ENCODE measurements around the gene FRMD5.

The FRMD5 gene

GRCh38 chr15:44219073-44219472, 24.0 kb upstream of the FRMD5 start:
- no peak overlapping the region for H3K4me3 ChIP-seq (ENCODE audit: low read depth, low read length)
- TF ChIP-seq, protein P1, sequence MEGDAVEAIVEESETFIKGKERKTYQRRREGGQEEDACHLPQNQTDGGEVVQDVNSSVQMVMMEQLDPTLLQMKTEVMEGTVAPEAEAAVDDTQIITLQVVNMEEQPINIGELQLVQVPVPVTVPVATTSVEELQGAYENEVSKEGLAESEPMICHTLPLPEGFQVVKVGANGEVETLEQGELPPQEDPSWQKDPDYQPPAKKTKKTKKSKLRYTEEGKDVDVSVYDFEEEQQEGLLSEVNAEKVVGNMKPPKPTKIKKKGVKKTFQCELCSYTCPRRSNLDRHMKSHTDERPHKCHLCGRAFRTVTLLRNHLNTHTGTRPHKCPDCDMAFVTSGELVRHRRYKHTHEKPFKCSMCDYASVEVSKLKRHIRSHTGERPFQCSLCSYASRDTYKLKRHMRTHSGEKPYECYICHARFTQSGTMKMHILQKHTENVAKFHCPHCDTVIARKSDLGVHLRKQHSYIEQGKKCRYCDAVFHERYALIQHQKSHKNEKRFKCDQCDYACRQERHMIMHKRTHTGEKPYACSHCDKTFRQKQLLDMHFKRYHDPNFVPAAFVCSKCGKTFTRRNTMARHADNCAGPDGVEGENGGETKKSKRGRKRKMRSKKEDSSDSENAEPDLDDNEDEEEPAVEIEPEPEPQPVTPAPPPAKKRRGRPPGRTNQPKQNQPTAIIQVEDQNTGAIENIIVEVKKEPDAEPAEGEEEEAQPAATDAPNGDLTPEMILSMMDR (IDR thresholded peaks at IDR 0.05; ENCODE audit: borderline replicate concordance, insufficient read depth, low read depth, low read length): no peak

DNA sequence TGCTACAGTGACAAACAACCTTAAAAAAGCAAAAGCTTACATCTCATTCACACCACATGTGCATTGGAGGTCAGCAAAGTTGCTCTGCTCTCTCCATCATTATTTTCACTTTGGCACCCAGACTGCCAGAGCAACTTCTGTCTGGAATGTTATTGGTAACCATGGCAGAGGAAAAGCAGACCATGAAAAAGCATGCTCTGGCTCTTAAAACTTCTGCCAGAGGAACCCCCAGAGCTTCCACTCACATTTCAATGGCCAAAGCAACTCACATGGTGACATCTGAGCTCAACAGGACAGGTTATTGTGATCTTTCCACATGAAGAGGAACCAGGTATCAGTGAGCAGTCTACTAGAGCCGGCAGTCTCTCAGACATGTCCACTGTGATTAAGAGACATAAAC, 21.9 kb upstream of the FRMD5 start:
- H3K4me3 ChIP-seq (ENCODE audit: low read depth, low read length): no peak overlapping the region
- TF ChIP-seq, protein P1 (IDR thresholded peaks at IDR 0.05; ENCODE audit: borderline replicate concordance, insufficient read depth, low read depth, low read length): no peak

DNA sequence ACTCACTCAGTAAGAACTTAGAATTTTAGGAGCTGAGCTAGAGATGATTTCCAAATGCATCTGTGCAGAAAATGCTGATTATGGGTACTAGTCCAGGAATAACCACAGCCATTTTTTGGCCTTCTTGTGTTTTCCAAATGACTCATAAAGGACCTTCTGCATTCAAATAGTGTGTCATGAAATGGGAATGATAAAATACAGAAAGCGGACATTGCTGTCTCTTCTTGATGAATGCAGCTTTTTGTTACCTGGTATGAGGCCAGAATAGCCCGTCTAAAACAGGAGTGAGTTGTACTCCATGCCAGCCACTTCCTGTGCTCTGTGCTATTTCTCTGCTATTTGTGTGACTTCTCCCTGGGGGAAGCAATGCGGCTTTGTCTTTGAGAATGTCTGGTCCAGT, 20.5 kb upstream of the FRMD5 start:
- TF ChIP-seq, protein P1 (IDR thresholded peaks at IDR 0.05; ENCODE audit: borderline replicate concordance, insufficient read depth, low read depth, low read length): no peak
- no peak overlapping the region for H3K4me3 ChIP-seq (ENCODE audit: low read depth, low read length)

DNA sequence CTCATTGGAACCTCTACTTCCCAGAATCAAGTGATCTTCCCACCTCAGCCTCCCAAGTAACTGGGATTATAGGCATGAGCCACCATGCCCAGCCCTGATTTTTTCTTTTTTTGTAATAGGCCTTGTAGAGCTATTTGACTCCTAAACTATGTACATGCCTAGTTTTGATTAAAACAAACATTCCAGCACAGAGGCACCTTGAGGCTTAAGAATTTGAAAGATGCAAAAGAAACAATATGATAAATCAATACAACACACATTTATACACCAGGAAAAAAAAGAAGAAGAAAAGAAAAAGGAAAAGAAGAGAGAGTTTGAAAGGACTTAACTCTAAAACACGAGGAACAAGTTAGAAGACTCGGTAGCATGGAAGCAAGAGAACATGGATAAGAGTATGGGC, 13.9 kb upstream of the FRMD5 start:
- no peak overlapping the region for H3K4me3 ChIP-seq (ENCODE audit: low read depth, low read length)
- TF ChIP-seq, protein P1 (IDR thresholded peaks at IDR 0.05; ENCODE audit: borderline replicate concordance, insufficient read depth, low read depth, low read length): no peak

GRCh38 chr15:44207643-44208042, 12.6 kb upstream of the FRMD5 start:
- TF ChIP-seq, protein P1 (IDR thresholded peaks at IDR 0.05; ENCODE audit: borderline replicate concordance, insufficient read depth, low read depth, low read length): no peak

DNA sequence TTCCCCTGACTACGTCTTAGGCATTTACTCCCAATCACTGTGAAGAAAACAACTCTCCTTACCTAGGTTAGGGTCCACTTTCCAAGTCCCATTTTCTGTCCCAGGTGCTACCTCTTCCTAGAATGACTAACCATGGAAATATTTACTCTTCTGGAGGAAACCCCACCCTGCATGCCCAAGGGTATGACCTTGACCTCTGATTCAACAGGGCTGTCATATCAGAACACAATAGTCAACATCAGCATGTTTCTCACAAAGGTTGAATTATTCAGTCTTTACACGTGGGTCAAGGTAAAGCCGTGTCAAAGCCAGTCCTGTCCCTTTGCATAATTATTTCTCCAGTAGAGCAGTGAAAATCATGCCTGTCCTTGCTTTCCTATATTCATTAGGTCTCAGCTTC, 4.3 kb upstream of the FRMD5 start:
- TF ChIP-seq, protein P1 (IDR thresholded peaks at IDR 0.05; ENCODE audit: borderline replicate concordance, insufficient read depth, low read depth, low read length): no peak

More at GRCh38 chr15:44207643-44208042, 12.6 kb upstream of the FRMD5 start:
- no peak overlapping the region for H3K4me3 ChIP-seq (ENCODE audit: low read depth, low read length)

GRCh38 chr15:44194323-44195150, 534 bp downstream of the FRMD5 start:
- peak overlapping the region; percentile 66 for H3K4me3 ChIP-seq (ENCODE audit: low read depth, low read length)

More for the DNA sequence above, 4.3 kb upstream of the FRMD5 start:
- H3K4me3 ChIP-seq (ENCODE audit: low read depth, low read length): no peak overlapping the region

More at GRCh38 chr15:44194323-44195150, 534 bp downstream of the FRMD5 start:
- TF ChIP-seq, protein P1 (IDR thresholded peaks at IDR 0.05; ENCODE audit: borderline replicate concordance, insufficient read depth, low read depth, low read length): no peak
